WTC11 (cell line): Measurements from ENCODE around the gene SH3D19.

Experiments used
- FOXP1 ChIP-seq: sonication (generic); formaldehyde crosslinking; IDR thresholded peaks from 2 replicates; pipeline ENCODE4 v1.8.0; 2022; ENCODE audit warnings: missing genetic modification reagents, mild to moderate bottlenecking, moderate library complexity, borderline replicate concordance
- GABPB1 ChIP-seq: sonication (generic); formaldehyde crosslinking; IDR thresholded peaks from 2 replicates; pipeline ENCODE4 v1.8.1; 2023; ENCODE audit warnings: mild to moderate bottlenecking, missing genetic modification reagents
- NFYB ChIP-seq: sonication (generic); formaldehyde crosslinking; conservative IDR thresholded peaks from 2 replicates; pipeline ENCODE4 v1.8.0; 2022; ENCODE audit warnings: low read depth, missing genetic modification reagents
- NR3C1 ChIP-seq: sonication (generic); formaldehyde crosslinking; conservative IDR thresholded peaks from 2 replicates; pipeline ENCODE4 v1.8.1; 2023; ENCODE audit warnings: low read depth, mild to moderate bottlenecking, missing genetic modification reagents
- SP1 ChIP-seq: sonication (generic); formaldehyde crosslinking; conservative IDR thresholded peaks from 2 replicates; pipeline ENCODE4 v1.8.1; 2022; ENCODE audit warnings: missing genetic modification reagents
- ZNF317 ChIP-seq: sonication (generic); formaldehyde crosslinking; IDR thresholded peaks from 2 replicates; pipeline ENCODE4 v1.8.1; 2023; ENCODE audit warnings: low read depth, mild to moderate bottlenecking, moderate library complexity, missing genetic modification reagents, borderline replicate concordance
- TF ChIP-seq, protein P1 (sequence below): sonication (generic); formaldehyde crosslinking; IDR thresholded peaks from 2 replicates; pipeline ENCODE4 v1.8.1; 2022; ENCODE audit warnings: low read depth, mild to moderate bottlenecking, moderate library complexity, missing genetic modification reagents, borderline replicate concordance
- TF ChIP-seq, protein P2 (sequence below): fragments of 200-600 bp; IDR thresholded peaks from 2 replicates; pipeline ENCODE4 v1.8.0; 2022; ENCODE audit warnings: antibody characterized with exemption
- TF ChIP-seq, protein P3 (sequence below): sonication (generic); formaldehyde crosslinking; IDR thresholded peaks from 2 replicates; pipeline ENCODE4 v1.8.0; 2023; ENCODE audit warnings: missing genetic modification reagents, mild to moderate bottlenecking, borderline replicate concordance
- TF ChIP-seq, protein P4 (sequence below): fragments of 250-450 bp; sonication (Bioruptor Pico); IDR thresholded peaks from 2 replicates; pipeline ENCODE4 v2.1.2; 2022; ENCODE audit warnings: mild to moderate bottlenecking, moderate library complexity
- TF ChIP-seq, protein P5 (sequence below): sonication (generic); formaldehyde crosslinking; IDR thresholded peaks from 2 replicates; pipeline ENCODE4 v1.8.1; 2023; ENCODE audit warnings: mild to moderate bottlenecking, missing genetic modification reagents, borderline replicate concordance

DNA sequence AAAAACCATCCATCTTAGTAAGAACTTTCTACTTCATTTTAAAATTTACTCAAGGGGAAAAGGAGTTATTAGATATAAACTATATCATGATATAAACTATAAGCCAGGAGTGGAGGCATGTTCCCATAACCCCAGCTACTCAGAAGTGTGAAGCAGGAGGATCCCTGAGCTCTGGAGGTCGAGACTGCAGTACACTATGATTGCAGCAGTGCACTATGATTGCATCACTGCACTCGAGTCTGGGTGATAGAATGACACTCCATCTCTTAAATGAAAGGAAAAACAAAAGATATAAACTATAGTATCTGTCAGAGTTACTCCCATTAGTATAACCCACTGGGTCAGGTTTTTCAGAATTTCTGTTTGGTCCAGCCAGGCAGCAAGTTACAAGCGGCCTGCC lies 178.4 kb downstream of the SH3D19 start:
- TF ChIP-seq NFYB (no peak), SP1 (CRISPR knock-in tag) (no peak), ZNF317 (CRISPR knock-in tag) (no peak), NR3C1 (no peak), FOXP1 (CRISPR knock-in tag) (no peak), GABPB1 (CRISPR knock-in tag) (no peak)
- TF ChIP-seq, protein P1, sequence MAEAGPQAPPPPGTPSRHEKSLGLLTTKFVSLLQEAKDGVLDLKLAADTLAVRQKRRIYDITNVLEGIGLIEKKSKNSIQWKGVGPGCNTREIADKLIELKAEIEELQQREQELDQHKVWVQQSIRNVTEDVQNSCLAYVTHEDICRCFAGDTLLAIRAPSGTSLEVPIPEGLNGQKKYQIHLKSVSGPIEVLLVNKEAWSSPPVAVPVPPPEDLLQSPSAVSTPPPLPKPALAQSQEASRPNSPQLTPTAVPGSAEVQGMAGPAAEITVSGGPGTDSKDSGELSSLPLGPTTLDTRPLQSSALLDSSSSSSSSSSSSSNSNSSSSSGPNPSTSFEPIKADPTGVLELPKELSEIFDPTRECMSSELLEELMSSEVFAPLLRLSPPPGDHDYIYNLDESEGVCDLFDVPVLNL (CRISPR knock-in tag), result no peak
- TF ChIP-seq, protein P2, sequence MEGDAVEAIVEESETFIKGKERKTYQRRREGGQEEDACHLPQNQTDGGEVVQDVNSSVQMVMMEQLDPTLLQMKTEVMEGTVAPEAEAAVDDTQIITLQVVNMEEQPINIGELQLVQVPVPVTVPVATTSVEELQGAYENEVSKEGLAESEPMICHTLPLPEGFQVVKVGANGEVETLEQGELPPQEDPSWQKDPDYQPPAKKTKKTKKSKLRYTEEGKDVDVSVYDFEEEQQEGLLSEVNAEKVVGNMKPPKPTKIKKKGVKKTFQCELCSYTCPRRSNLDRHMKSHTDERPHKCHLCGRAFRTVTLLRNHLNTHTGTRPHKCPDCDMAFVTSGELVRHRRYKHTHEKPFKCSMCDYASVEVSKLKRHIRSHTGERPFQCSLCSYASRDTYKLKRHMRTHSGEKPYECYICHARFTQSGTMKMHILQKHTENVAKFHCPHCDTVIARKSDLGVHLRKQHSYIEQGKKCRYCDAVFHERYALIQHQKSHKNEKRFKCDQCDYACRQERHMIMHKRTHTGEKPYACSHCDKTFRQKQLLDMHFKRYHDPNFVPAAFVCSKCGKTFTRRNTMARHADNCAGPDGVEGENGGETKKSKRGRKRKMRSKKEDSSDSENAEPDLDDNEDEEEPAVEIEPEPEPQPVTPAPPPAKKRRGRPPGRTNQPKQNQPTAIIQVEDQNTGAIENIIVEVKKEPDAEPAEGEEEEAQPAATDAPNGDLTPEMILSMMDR, result no peak
- TF ChIP-seq, protein P3, sequence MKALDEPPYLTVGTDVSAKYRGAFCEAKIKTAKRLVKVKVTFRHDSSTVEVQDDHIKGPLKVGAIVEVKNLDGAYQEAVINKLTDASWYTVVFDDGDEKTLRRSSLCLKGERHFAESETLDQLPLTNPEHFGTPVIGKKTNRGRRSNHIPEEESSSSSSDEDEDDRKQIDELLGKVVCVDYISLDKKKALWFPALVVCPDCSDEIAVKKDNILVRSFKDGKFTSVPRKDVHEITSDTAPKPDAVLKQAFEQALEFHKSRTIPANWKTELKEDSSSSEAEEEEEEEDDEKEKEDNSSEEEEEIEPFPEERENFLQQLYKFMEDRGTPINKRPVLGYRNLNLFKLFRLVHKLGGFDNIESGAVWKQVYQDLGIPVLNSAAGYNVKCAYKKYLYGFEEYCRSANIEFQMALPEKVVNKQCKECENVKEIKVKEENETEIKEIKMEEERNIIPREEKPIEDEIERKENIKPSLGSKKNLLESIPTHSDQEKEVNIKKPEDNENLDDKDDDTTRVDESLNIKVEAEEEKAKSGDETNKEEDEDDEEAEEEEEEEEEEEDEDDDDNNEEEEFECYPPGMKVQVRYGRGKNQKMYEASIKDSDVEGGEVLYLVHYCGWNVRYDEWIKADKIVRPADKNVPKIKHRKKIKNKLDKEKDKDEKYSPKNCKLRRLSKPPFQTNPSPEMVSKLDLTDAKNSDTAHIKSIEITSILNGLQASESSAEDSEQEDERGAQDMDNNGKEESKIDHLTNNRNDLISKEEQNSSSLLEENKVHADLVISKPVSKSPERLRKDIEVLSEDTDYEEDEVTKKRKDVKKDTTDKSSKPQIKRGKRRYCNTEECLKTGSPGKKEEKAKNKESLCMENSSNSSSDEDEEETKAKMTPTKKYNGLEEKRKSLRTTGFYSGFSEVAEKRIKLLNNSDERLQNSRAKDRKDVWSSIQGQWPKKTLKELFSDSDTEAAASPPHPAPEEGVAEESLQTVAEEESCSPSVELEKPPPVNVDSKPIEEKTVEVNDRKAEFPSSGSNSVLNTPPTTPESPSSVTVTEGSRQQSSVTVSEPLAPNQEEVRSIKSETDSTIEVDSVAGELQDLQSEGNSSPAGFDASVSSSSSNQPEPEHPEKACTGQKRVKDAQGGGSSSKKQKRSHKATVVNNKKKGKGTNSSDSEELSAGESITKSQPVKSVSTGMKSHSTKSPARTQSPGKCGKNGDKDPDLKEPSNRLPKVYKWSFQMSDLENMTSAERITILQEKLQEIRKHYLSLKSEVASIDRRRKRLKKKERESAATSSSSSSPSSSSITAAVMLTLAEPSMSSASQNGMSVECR (CRISPR knock-in tag), result no peak
- TF ChIP-seq, protein P4, sequence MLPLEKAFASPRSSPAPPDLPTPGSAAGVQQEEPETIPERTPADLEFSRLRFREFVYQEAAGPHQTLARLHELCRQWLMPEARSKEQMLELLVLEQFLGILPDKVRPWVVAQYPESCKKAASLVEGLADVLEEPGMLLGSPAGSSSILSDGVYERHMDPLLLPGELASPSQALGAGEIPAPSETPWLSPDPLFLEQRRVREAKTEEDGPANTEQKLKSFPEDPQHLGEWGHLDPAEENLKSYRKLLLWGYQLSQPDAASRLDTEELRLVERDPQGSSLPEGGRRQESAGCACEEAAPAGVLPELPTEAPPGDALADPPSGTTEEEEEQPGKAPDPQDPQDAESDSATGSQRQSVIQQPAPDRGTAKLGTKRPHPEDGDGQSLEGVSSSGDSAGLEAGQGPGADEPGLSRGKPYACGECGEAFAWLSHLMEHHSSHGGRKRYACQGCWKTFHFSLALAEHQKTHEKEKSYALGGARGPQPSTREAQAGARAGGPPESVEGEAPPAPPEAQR (CRISPR knock-in tag), result no peak
- TF ChIP-seq, protein P5, sequence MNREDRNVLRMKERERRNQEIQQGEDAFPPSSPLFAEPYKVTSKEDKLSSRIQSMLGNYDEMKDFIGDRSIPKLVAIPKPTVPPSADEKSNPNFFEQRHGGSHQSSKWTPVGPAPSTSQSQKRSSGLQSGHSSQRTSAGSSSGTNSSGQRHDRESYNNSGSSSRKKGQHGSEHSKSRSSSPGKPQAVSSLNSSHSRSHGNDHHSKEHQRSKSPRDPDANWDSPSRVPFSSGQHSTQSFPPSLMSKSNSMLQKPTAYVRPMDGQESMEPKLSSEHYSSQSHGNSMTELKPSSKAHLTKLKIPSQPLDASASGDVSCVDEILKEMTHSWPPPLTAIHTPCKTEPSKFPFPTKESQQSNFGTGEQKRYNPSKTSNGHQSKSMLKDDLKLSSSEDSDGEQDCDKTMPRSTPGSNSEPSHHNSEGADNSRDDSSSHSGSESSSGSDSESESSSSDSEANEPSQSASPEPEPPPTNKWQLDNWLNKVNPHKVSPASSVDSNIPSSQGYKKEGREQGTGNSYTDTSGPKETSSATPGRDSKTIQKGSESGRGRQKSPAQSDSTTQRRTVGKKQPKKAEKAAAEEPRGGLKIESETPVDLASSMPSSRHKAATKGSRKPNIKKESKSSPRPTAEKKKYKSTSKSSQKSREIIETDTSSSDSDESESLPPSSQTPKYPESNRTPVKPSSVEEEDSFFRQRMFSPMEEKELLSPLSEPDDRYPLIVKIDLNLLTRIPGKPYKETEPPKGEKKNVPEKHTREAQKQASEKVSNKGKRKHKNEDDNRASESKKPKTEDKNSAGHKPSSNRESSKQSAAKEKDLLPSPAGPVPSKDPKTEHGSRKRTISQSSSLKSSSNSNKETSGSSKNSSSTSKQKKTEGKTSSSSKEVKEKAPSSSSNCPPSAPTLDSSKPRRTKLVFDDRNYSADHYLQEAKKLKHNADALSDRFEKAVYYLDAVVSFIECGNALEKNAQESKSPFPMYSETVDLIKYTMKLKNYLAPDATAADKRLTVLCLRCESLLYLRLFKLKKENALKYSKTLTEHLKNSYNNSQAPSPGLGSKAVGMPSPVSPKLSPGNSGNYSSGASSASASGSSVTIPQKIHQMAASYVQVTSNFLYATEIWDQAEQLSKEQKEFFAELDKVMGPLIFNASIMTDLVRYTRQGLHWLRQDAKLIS (CRISPR knock-in tag), result no peak
